Pancreas (tissue), 10 donors: ENCODE data around the gene CYP1B1. TPM values are rescaled to one million over a fixed set of nuclear protein-coding genes. Genes with fewer than 3 reads are reported as not detected.

Experiments
- ATAC-seq, 4 donors: fragments of 200-7000 bp; cut with Tn5 transposase; one replicate each; pipeline versions ENCODE4 v1.8.0 to v1.9.1; 2020; ENCODE audit warnings: mild to moderate bottlenecking in 4 of 4, moderate library complexity in 4 of 4
- DNase-seq, 6 donors: peaks; one replicate each; pipeline ENCODE4 v3.0.0-alpha.2; 2020
- FAIRE-seq: peaks from 2 replicates; lab custom pipeline; 2012; peaks lifted over from hg19 to GRCh38; lab: Jason Lieb, UNC
- H3K27ac ChIP-seq, 4 donors: fragments of 200-600 bp; sonication (generic); 1 replicate in 3 of 4; 2 replicates in 1 of 4; pipeline versions ENCODE4 v1.5.0 to v1.8.0; 2020
- H3K27me3 ChIP-seq, 4 donors: fragments of 200-600 bp; one replicate each; pipeline ENCODE4 v1.8.0; 2021
- H3K36me3 ChIP-seq, 3 donors: fragments of 200-600 bp; sonication (generic) in 1 of 3; one replicate each; pipeline versions ENCODE4 v1.5.0 to v1.8.0; 2020 to 2021
- H3K4me1 ChIP-seq, 3 donors: fragments of 200-600 bp; one replicate each; pipeline ENCODE4 v1.8.0; 2021
- H3K4me3 ChIP-seq, 4 donors: fragments of 200-600 bp; sonication (generic) in 2 of 4; one replicate each; pipeline versions ENCODE4 v1.5.0 to v1.8.0; 2020 to 2021
- H3K9me3 ChIP-seq, 4 donors: fragments of 200-600 bp; one replicate each; pipeline ENCODE4 v1.8.0; 2021
- WGBS, 2 donors: extraction: QIAGEN DNeasy Blood & Tissue Kit; methylation state at CpG; one replicate each; pipeline ENCODE4 v1.1.7; 2013; 5-methylcytosine and 5-hydroxymethylcytosine counted together
- intact Hi-C, 3 donors: fragments of 100-400 bp; cut with DNase I; formaldehyde crosslinking; loops; one replicate each; pipeline versions ENCODE4 v1.11.1 to v1.14.2; 2022
- polyA plus RNA-seq, 2 donors: library from polyadenylated mRNA; stranded (reverse); fragments of 200-250 nt; gene quantifications; one replicate each; pipeline ENCODE4 v1.2.3, GENCODE V29; 2013
- total RNA-seq, 6 donors: library from RNA; stranded (reverse); fragmentation: NEBNext Ultra II Directional in 4 of 6; extraction: Animal tissue kit (Norgen Biotek cat#: 25700) in 4 of 6; gene quantifications; one replicate each; pipeline versions ENCODE4 v1.2.1 to v1.2.4, GENCODE V29; 2021 to 2023
- TF ChIP-seq, protein P1 (sequence below), 4 donors: fragments of 200-600 bp; sonication (generic) in 3 of 4; IDR thresholded peaks; one replicate each; pipeline versions ENCODE4 v1.5.0 to v1.8.0; 2021; ENCODE audit warnings: antibody characterized with exemption in 4 of 4
- donor health status: healthy with polysubstance abuse.
- donor health status: DM: no; HTN: no; CAD: no; lungs with moderate emphysema.
- donor health status: DM: no; HTN: no; CAD: no.
- donor health status: control.
- donor health status: control.
- donor health status: Bipolar disorder and iron deficiency.
- donor health status: DM: yes; HTN: yes; CAD: no.
- donor health status: DM: no; HTN: no; CAD: no.
- donor health status: DM: no; HTN: no; CAD: no.
- donor health status: DM: yes; HTN: yes; CAD: no.

The CYP1B1 gene
- total and polyA plus RNA-seq, 8 donors = 0.93 to 36.3 (median 3.3) TPM

DNA sequence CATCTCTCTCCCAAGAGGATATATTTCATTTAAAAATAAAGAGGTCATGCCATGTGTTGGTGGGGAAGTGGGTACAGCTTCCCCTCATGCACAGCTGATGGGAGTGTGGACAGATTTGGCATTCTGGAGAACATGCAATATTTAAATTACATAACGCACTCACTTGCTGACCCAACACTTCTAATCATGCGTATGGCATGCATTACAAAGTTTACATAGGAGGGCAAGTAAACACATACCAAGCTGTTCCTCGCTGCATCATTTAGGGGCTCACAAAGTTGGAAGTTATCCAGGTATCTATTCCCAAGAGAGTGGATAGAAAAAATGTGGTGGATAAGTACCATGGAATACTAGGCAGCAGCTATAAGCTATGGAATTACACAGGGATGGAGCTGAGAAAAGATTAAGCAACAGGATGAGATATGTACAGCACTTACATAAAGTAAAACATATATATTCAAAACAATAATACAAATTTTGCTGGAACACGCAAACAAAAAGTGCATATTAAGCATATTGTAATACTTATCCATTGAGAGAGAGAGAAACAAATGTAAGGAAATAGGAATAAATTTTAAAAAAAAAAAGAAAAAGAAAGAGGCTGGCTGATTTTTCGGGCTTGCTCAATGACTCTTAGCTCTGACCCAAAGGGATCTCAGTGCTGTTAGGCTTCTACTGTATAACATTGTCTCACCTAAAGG is 11.0 kb downstream of the CYP1B1 start:
- TF ChIP-seq, protein P1, sequence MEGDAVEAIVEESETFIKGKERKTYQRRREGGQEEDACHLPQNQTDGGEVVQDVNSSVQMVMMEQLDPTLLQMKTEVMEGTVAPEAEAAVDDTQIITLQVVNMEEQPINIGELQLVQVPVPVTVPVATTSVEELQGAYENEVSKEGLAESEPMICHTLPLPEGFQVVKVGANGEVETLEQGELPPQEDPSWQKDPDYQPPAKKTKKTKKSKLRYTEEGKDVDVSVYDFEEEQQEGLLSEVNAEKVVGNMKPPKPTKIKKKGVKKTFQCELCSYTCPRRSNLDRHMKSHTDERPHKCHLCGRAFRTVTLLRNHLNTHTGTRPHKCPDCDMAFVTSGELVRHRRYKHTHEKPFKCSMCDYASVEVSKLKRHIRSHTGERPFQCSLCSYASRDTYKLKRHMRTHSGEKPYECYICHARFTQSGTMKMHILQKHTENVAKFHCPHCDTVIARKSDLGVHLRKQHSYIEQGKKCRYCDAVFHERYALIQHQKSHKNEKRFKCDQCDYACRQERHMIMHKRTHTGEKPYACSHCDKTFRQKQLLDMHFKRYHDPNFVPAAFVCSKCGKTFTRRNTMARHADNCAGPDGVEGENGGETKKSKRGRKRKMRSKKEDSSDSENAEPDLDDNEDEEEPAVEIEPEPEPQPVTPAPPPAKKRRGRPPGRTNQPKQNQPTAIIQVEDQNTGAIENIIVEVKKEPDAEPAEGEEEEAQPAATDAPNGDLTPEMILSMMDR (IDR thresholded peaks at IDR 0.05) = no peak
- FAIRE-seq = no peak
- no peak overlapping the region for H3K27ac ChIP-seq
- no peak overlapping the region for H3K4me3 ChIP-seq
- 82 to 89% methylated on average over 5 of the region's 5 CpGs for WGBS, 2 donors
- intact Hi-C loops = no loop called here
- peak in 1 of 4 donors; percentile 14 for ATAC-seq
- no peaks in the 10 kb centered on the region for H3K36me3 ChIP-seq
- H3K27me3 ChIP-seq = no peaks in the 10 kb centered on the region
- no peaks in the 10 kb centered on the region for H3K4me1 ChIP-seq
- H3K9me3 ChIP-seq = no peaks in the 10 kb centered on the region
- no peak for DNase-seq

DNA sequence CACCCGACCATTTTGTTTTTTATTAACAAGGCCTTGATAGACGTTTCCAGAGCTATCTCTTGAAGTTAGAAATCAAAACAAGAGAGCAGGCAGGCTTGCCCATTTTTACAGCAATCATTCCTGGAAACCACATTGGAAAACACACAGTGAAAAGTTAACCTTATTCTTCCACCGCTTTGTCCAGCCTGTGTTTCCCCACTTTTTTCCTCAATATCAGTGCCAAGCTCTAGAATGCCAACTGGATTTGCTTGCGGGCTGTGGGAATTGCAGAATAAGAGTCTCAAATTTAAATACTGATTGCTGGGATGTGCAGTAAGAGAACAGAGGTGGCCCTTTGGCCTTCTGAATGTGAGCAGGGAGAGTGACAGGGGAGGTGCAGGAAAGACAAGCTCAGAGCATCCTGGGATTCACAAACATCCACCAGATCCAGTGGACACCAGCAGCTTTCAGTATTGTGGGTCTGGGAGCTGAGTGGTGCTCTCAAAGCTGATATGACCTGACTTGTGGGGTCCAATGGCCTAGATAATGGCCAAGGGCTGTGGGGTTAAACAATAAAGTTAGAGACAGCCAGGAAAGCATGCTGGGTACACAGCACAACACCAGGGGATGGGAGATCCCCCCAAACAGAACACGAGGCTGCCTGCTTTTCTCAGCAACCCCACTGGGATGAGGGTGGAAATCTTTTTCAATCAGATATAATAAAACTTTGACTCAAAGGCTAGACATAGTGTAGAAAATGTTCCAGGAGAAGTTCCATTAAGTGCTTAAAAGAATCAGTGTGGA is 15.5 kb downstream of the CYP1B1 start:
- FAIRE-seq (no peak), DNase-seq (no peak), ATAC-seq (no peak)
- H3K27ac ChIP-seq = no peak overlapping the region
- H3K27me3 ChIP-seq = no peaks in the 10 kb centered on the region
- no peaks in the 10 kb centered on the region for H3K36me3 ChIP-seq
- H3K4me1 ChIP-seq = no peaks in the 10 kb centered on the region
- 72 to 75% methylated on average over 5 of the region's 5 CpGs for WGBS, 2 donors
- TF ChIP-seq, protein P1 (IDR thresholded peaks at IDR 0.05) = no peak
- no peaks in the 10 kb centered on the region for H3K9me3 ChIP-seq
- no peak overlapping the region for H3K4me3 ChIP-seq
- intact Hi-C loops = no loop called here

DNA sequence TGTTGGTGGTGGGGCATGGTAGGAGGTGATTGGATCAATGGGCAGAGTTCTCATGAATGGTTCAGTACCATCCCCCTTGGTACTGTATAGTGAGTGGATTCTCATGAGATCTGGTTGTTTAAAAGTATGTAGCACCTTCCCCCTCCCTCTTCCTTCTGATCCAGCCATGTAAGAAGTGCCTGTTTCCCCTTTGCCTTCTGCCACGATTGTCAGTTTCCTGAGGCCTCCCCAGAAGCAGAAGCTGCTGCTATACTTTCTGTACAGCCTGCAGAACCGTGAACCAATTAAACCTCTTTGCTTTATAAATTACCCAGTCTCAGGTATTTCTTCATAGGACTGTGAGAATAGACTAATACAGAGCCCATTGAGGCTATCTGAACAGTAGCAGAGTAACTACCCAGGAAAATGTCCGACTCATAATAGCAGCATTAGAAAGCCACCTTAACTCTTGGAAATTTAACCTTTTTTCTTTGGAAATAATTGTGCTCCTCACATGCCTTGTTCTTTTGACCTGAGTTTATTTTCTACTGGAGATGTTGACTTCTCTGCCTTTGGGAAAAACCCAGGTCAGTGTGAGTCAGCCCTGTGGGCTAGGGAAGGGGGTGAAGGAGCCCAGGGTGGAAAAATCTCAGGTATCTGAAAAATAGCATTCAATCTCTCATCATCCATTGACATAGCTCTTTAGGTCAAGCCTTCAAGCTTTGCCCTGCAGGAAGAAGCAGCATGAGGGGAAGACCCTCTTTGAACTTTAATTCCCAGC is 18.1 kb downstream of the CYP1B1 start:
- intact Hi-C loops = loop anchor here in 1 of 3 donors (10.0 kb wide), 1 partner anchor 63 kb away; no protein-coding TSS in a partner anchor
- WGBS, 2 donors = 66 to 76% methylated on average over 3 of the region's 3 CpGs
- DNase-seq (no peak), FAIRE-seq (no peak), ATAC-seq (peak in 1 of 4 donors; percentile 74)
- TF ChIP-seq, protein P1 (IDR thresholded peaks at IDR 0.05) = no peak
- H3K27me3 ChIP-seq = no peaks in the 10 kb centered on the region
- no peaks in the 10 kb centered on the region for H3K4me1 ChIP-seq
- H3K27ac ChIP-seq = no peak overlapping the region
- no peak overlapping the region for H3K4me3 ChIP-seq
- H3K9me3 ChIP-seq = no peaks in the 10 kb centered on the region
- no peaks in the 10 kb centered on the region for H3K36me3 ChIP-seq

DNA sequence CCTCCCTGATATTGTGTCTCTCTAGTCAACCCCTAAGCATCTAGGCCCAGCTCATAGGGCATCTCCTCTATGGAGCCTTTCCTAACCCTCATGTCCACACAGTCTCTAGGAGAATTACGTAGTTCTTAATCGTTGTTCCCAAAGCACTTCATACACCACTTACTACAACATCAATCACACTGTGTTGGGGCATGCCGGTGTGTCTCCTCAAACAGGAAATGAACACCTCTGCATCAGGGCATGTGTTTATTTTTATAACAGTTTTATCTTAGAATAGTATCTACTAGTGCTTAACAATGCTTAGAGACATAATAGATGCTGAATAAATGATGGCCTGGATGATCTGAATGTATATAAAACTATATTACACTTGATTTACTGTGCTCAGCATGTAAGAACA is 19.7 kb downstream of the CYP1B1 start:
- FAIRE-seq = no peak
- Histone ChIP-seq H3K27ac (no peak overlapping the region), H3K4me1 (no peaks in the 10 kb centered on the region), H3K27me3 (no peaks in the 10 kb centered on the region), H3K36me3 (no peaks in the 10 kb centered on the region), H3K4me3 (no peak overlapping the region), H3K9me3 (no peaks in the 10 kb centered on the region)
- WGBS, 2 donors = 55 to 71% methylated on average over 3 of the region's 3 CpGs
- intact Hi-C loops = loop anchor here in 1 of 3 donors (10.0 kb wide), 1 partner anchor 61 kb away; no protein-coding TSS in a partner anchor
- ATAC-seq = no peak
- TF ChIP-seq, protein P1 (IDR thresholded peaks at IDR 0.05) = no peak
- no peak for DNase-seq
